H9 (cell line): Measurements from ENCODE around the gene SLA2. TPM values are rescaled to one million over a fixed set of nuclear protein-coding genes. Genes with fewer than 3 reads are reported as not detected.

ENCODE experiments used
- DNase-seq: peaks from one replicate; pipeline ENCODE4 v3.0.0-alpha.2; 2017
- H2AFZ ChIP-seq: one replicate; pipeline ENCODE4 v1.6.1; 2013; ENCODE audit warnings: mild to moderate bottlenecking, low read length, control low read depth, moderate library complexity
- H2AK5ac ChIP-seq: 2 replicates; pipeline ENCODE4 v1.6.1; 2013; ENCODE audit warnings: low read length, control low read depth, mixed read lengths; ENCODE audit not compliant: insufficient read length
- H2BK120ac ChIP-seq: one replicate; pipeline ENCODE4 v1.6.1; 2013; ENCODE audit warnings: low read depth, mild to moderate bottlenecking, low read length, control low read depth, inconsistent platforms; ENCODE audit not compliant: poor library complexity, severe bottlenecking
- H2BK12ac ChIP-seq: 2 replicates; pipeline ENCODE4 v1.6.1; 2013; ENCODE audit warnings: low read length, control low read depth, mixed read lengths, low read depth; ENCODE audit not compliant: insufficient read length
- H2BK15ac ChIP-seq: 2 replicates; pipeline ENCODE4 v1.6.1; 2013; ENCODE audit warnings: low read depth, low read length, control low read depth
- H2BK20ac ChIP-seq: one replicate; pipeline ENCODE4 v1.6.1; 2013; ENCODE audit warnings: low read depth, mild to moderate bottlenecking, low read length, control low read depth, inconsistent platforms; ENCODE audit not compliant: poor library complexity, severe bottlenecking
- H2BK5ac ChIP-seq: 2 replicates; pipeline ENCODE4 v1.6.1; 2013; ENCODE audit warnings: low read length, control low read depth, mixed read lengths; ENCODE audit not compliant: insufficient read length
- H3K14ac ChIP-seq: 2 replicates; pipeline ENCODE4 v1.6.1; 2013; ENCODE audit warnings: low read length, control low read depth; ENCODE audit not compliant: insufficient read depth
- H3K18ac ChIP-seq: 2 replicates; pipeline ENCODE4 v1.6.1; 2013; ENCODE audit warnings: low read depth, mild to moderate bottlenecking, mixed read lengths, low read length, control low read depth; ENCODE audit not compliant: insufficient read length
- H3K23ac ChIP-seq: 2 replicates; pipeline ENCODE4 v1.6.1; 2013; ENCODE audit warnings: low read length, control low read depth, mixed read lengths, low read depth; ENCODE audit not compliant: insufficient read length
- H3K23me2 ChIP-seq: 2 replicates; pipeline ENCODE4 v1.6.1; 2013; ENCODE audit warnings: low read depth, mild to moderate bottlenecking, mixed read lengths, low read length, control low read depth; ENCODE audit not compliant: insufficient read length, poor library complexity, severe bottlenecking
- H3K27ac ChIP-seq: 2 replicates; pipeline ENCODE4 v1.5.1; 2013; ENCODE audit warnings: low read length, control low read depth, mixed read lengths, low read depth; ENCODE audit not compliant: insufficient read length
- H3K27me3 ChIP-seq: 2 replicates; pipeline ENCODE4 v1.6.1; 2013; ENCODE audit warnings: low read length, control low read depth, inconsistent platforms; ENCODE audit not compliant: insufficient read depth
- H3K4ac ChIP-seq: 2 replicates; pipeline ENCODE4 v1.6.1; 2013; ENCODE audit warnings: low read depth, mild to moderate bottlenecking, control low read depth, inconsistent platforms, low read length, moderate library complexity
- H3K4me1 ChIP-seq: 2 replicates; pipeline ENCODE4 v1.6.1; 2013; ENCODE audit warnings: low read length, control low read depth, inconsistent platforms; ENCODE audit not compliant: insufficient read depth
- H3K4me2 ChIP-seq: 2 replicates; pipeline ENCODE4 v1.6.1; 2013; ENCODE audit warnings: low read length, control low read depth, mixed read lengths; ENCODE audit not compliant: insufficient read length, insufficient read depth
- H3K56ac ChIP-seq: 2 replicates; pipeline ENCODE4 v1.6.1; 2013; ENCODE audit warnings: low read depth, mild to moderate bottlenecking, mixed read lengths, low read length, control low read depth; ENCODE audit not compliant: insufficient read length
- H3K79me1 ChIP-seq: 2 replicates; pipeline ENCODE4 v1.6.1; 2013; ENCODE audit warnings: low read depth, mild to moderate bottlenecking, moderate library complexity, low read length, control low read depth, inconsistent platforms; ENCODE audit not compliant: insufficient read depth, poor library complexity, severe bottlenecking
- H3K79me2 ChIP-seq: 2 replicates; pipeline ENCODE4 v1.6.1; 2013; ENCODE audit warnings: low read length, control low read depth, inconsistent platforms; ENCODE audit not compliant: insufficient read depth
- H3K9ac ChIP-seq: 2 replicates; pipeline ENCODE4 v1.6.1; 2013; ENCODE audit warnings: low read length, control low read depth, mixed read lengths; ENCODE audit not compliant: insufficient read length; ENCODE audit errors: extremely low read depth
- H3K9me3 ChIP-seq: one replicate; pipeline ENCODE4 v1.6.1; 2013; ENCODE audit warnings: low read depth, low read length, inconsistent platforms; ENCODE audit not compliant: control insufficient read depth
- H3T11ph ChIP-seq: one replicate; pipeline ENCODE4 v1.6.1; 2013; ENCODE audit warnings: mild to moderate bottlenecking, low read length, control low read depth, inconsistent platforms
- H4K20me1 ChIP-seq: one replicate; pipeline ENCODE4 v1.6.1; 2013; ENCODE audit not compliant: control insufficient read depth, insufficient read length, insufficient read depth
- H4K5ac ChIP-seq: 2 replicates; pipeline ENCODE4 v1.6.1; 2013; ENCODE audit warnings: low read depth, mild to moderate bottlenecking, mixed read lengths, low read length, control low read depth; ENCODE audit not compliant: insufficient read length
- H4K8ac ChIP-seq: replicated peaks from 2 replicates; pipeline ENCODE4 v1.6.1; 2013; ENCODE audit warnings: low read length, control low read depth, mixed read lengths, low read depth; ENCODE audit not compliant: insufficient read length
- H4K91ac ChIP-seq: 2 replicates; pipeline ENCODE4 v1.6.1; 2013; ENCODE audit warnings: low read depth, mild to moderate bottlenecking, moderate library complexity, mixed read lengths, low read length, control low read depth; ENCODE audit not compliant: insufficient read length
- H3K27ac Mint-ChIP-seq, 3 experiments: 2 replicates in 2 of 3; 3 replicates in 1 of 3; pipeline ENCODE4 v1.8.0; 2020 to 2021; ENCODE audit warnings: mixed read lengths in 3 of 3, mild to moderate bottlenecking in 1 of 3, moderate library complexity in 1 of 3
- H3K27me3 Mint-ChIP-seq: 2 replicates; pipeline ENCODE4 v1.8.0; 2021; ENCODE audit warnings: low read depth, mild to moderate bottlenecking, moderate library complexity, mixed read lengths
- H3K36me3 Mint-ChIP-seq, 3 experiments: 2 replicates in 2 of 3; 3 replicates in 1 of 3; pipeline ENCODE4 v1.8.0; 2020 to 2021; ENCODE audit warnings: low read depth in 3 of 3, mixed read lengths in 3 of 3; ENCODE audit not compliant: insufficient read depth in 1 of 3
- H3K4me1 Mint-ChIP-seq, 2 experiments: 2 replicates each; pipeline ENCODE4 v1.8.0; 2020; ENCODE audit warnings: mixed read lengths in 2 of 2
- H3K4me3 Mint-ChIP-seq, 2 experiments: 2 replicates in 1 of 2; 3 replicates in 1 of 2; pipeline ENCODE4 v1.8.0; 2020 to 2021; ENCODE audit warnings: mild to moderate bottlenecking in 2 of 2, mixed read lengths in 2 of 2, moderate library complexity in 1 of 2
- H3K9me3 Mint-ChIP-seq, 2 experiments: 2 replicates in 1 of 2; 3 replicates in 1 of 2; pipeline ENCODE4 v1.8.0; 2020; ENCODE audit warnings: mild to moderate bottlenecking in 2 of 2, mixed read lengths in 2 of 2, moderate library complexity in 1 of 2
- CTCF ChIP-seq: fragments of 200-600 bp; sonication (generic); conservative IDR thresholded peaks from 3 replicates; pipeline ENCODE4 v1.8.0; 2021; ENCODE audit warnings: antibody characterized with exemption, mild to moderate bottlenecking
- WGBS: extraction: QIAGEN DNeasy Blood & Tissue Kit; methylation state at CpG from one replicate; pipeline ENCODE4 v1.1.7; 2013; ENCODE audit warnings: missing lambda C conversion rate, low lambda C conversion rate, mixed read lengths; ENCODE audit not compliant: insufficient read length; ENCODE audit errors: extremely low coverage; 5-methylcytosine and 5-hydroxymethylcytosine counted together
- total RNA-seq: library from RNA; stranded (reverse); gene quantifications from 2 replicates; pipeline ENCODE4 v1.2.1, GENCODE V29; 2021

Gene SLA2
- total RNA-seq, 1 experiment from 2014 or later: 0.20 TPM

GRCh38 chr20:36591854-36592641 lies 53.9 kb downstream of the SLA2 start:
- Histone ChIP-seq H2BK12ac (no peak overlapping the region), H2BK20ac (no peak overlapping the region), H2AFZ (no peak overlapping the region), H2BK120ac (no peak overlapping the region), H3K9ac (no peak overlapping the region), H4K20me1 (no peaks in the 10 kb centered on the region), H4K8ac (no peak overlapping the region), H3K4me2 (no peak overlapping the region), H2AK5ac (no peak overlapping the region), H3K4ac (no peak overlapping the region), H3K9me3 (no peaks in the 10 kb centered on the region), H2BK5ac (no peak overlapping the region), H3K79me1 (no peaks in the 10 kb centered on the region), H3K18ac (no peak overlapping the region), H3K79me2 (no peaks in the 10 kb centered on the region), H3K27ac (no peak overlapping the region), H3K23me2 (no peaks in the 10 kb centered on the region), H3K4me1 (peaks cover 4% of the 10 kb centered on the region; the same call in 1 of the 2 replicates), H3K56ac (no peak overlapping the region), H4K5ac (no peak overlapping the region), H3K23ac (no peak overlapping the region), H3K27me3 (no peaks in the 10 kb centered on the region), H2BK15ac (no peak overlapping the region), H4K91ac (no peak overlapping the region), H3T11ph (no peak overlapping the region), H3K14ac (no peak overlapping the region)
- Mint-ChIP-seq H3K27me3 (no peaks in the 10 kb centered on the region), H3K4me3 (no peak overlapping the region), H3K9me3 (no peaks in the 10 kb centered on the region; a peak in 1 of 5 replicates), H3K36me3 (peaks cover 43 to 52% (median 46%) of the 10 kb centered on the region in 3 experiments), H3K27ac (peak overlapping the region in 2 of 3 experiments; percentile 91 to 93; a peak in 4 of 7 replicates), H3K4me1 (peaks cover 25 to 37% of the 10 kb centered on the region in 2 experiments)
- peak; percentile 54 for DNase-seq
- peak; percentile 65 for TF ChIP-seq CTCF
- WGBS: no CpG with 5 or more reads among the region's 9 CpGs
